ENCODE data around the gene OR2AG2.

The OR2AG2 gene

DNA sequence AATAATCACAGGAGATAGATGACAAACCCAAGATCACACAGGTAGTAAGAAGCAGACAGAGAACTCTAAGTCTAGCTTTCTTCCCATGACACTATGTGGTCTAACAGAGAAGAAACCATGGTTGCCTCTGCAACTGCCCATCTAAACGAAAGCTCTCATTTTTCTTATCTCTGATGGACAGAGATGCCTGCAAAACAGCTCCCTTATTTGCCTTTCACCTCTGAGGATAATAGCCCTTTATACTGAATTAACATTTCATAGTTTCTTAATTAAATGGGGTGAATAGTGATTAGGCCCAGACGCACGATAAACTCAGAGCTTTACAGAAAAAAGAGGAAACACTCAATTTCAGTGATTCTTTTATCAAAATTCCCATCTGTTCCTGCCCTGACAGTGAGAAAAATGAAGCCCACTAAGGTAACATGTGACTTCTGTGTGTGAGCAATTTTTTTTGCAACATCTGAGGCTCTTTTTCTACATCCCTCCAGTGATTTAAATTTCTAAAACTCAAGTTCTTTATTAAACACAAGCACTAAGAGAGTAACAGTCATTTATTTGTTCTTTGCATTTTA lies 24.6 kb downstream of the OR2AG2 start:
- TF ChIP-seq, protein P1, sequence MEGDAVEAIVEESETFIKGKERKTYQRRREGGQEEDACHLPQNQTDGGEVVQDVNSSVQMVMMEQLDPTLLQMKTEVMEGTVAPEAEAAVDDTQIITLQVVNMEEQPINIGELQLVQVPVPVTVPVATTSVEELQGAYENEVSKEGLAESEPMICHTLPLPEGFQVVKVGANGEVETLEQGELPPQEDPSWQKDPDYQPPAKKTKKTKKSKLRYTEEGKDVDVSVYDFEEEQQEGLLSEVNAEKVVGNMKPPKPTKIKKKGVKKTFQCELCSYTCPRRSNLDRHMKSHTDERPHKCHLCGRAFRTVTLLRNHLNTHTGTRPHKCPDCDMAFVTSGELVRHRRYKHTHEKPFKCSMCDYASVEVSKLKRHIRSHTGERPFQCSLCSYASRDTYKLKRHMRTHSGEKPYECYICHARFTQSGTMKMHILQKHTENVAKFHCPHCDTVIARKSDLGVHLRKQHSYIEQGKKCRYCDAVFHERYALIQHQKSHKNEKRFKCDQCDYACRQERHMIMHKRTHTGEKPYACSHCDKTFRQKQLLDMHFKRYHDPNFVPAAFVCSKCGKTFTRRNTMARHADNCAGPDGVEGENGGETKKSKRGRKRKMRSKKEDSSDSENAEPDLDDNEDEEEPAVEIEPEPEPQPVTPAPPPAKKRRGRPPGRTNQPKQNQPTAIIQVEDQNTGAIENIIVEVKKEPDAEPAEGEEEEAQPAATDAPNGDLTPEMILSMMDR (IDR thresholded peaks at IDR 0.05), result no peak

DNA sequence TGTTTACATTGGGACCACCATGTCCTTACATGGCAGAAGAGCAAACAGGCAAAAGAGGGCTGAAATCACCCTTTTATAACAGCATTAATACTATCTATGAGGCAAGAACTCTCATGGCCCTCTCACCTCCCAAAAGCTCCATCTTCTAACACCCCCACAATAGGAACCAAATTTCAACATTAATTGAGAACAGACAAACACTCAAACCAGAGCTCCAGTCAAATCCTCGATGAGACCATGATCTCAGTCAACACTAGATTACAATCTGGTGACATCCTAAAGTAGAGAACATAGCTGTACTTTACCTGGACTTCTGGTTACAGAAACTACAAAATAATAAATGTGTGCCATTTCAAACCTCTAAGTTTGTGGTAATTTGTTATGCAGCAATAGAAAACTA lies 25.1 kb downstream of the OR2AG2 start:
- TF ChIP-seq, protein P1 (IDR thresholded peaks at IDR 0.05), result no peak

DNA sequence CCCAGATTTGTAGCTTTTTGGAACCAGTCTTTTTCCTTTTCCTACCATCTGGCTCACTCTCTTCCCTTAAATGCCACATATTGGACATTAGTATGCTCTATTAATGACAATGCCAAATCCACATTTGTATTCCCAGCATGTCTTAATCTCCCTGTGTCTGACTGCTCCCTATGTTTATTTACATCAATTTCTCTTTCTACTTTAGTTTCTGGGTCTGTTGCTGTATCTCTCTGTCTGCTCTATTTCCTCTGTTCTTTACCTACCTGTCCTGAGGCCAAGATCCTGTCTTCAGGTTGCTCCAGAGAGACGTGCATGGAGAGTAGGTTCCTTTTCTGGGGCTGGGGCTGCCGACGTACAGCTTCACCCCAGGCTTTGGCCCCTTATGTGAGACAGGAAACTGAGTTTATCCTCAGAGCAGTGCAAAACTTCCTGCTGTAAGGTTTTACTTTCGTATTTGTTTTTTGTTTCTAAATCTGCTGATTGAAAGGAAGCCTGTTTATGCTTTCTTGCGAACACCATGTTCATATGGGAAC lies 25.6 kb downstream of the OR2AG2 start:
- TF ChIP-seq, protein P1 (IDR thresholded peaks at IDR 0.05), result no peak

DNA sequence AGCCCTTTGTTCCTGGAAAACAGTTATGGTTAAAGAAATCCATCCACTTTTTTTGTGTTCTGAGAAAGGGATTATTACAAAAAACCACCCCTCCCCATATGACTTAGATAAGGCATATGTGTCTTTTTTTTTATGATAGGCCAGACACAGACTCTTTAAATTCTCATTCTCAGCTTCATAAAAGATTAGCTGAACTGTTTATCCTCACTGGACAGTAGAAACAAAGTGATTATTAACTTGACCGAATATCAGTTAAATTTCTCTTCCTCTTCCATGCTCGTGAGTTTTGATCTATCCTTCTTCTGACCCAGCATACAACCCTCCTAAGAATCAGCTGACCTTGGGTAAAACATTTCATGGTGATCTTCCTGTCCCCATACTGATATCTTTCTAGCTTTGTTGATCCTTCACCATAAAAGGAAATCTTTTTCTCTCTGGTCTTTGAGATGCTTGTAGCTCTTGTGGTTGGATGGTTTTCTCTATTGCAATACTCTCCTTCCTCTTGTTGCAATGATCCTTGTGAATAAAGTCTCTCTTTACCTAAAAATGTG lies 26.2 kb downstream of the OR2AG2 start:
- TF ChIP-seq, protein P1 (IDR thresholded peaks at IDR 0.05), result no peak

DNA sequence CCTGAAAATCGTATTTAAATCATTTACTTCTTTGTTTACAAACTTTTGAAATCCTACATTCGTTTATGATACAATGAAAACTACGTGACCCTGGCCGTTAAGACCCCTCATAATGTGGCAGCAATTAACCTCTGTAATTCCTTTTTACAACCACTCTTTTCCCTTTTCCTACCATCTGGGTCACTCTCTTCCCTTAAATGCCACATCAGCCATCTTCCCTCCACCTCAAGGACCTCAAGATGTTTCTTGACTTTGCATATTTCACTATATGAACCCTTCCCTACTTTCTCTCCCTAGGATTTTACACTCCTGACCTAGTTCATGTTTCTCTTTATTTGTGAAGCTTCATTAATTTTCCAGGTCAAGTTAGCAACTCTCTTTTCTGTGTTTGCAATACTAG lies 26.8 kb downstream of the OR2AG2 start:
- TF ChIP-seq, protein P1 (IDR thresholded peaks at IDR 0.05), result no peak

DNA sequence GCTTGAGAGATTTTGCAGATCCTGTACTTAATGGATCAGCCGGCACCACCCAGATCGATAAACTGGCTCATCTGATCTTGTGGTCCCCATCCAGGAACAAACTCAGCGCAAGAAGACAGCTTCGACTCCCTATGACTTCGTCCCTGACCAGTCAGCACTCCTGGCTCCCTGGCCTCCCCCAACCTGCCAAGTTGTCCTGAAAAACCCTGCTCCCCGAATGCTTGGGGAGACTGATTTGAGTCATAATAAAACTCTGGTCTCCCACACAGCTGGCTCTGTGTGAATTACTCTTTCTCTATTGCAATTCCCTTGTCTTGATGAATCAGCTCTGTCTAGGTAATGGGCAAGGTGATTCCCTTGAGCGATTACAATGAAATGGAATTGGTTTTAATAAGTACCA lies 29.5 kb downstream of the OR2AG2 start:
- TF ChIP-seq, protein P1 (IDR thresholded peaks at IDR 0.05), result no peak

DNA sequence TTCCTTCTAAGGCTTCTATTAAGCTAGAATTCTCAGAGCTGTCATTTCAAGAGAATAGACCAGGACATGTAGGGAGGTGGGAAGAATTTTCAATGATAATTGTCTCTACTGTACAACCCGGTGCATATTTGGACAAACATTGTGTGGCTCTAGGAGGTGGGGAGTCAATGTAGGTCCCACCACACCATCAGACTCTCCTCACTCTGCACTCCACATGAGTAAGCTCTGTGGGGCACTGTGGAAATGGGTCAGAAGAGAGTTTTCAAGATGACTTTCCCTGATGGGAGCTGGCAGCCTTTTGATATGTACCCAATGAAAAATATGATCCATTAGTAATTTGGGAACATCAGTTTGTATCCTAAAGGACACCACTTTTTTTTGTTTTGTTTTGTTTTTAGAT lies 33.2 kb downstream of the OR2AG2 start:
- TF ChIP-seq, protein P1 (IDR thresholded peaks at IDR 0.05), result no peak
